WTC11 (cell line): ENCODE results near the gene EYS.

Experiments used
- ATF1 ChIP-seq: sonication (generic); formaldehyde crosslinking; IDR thresholded peaks from 2 replicates; pipeline ENCODE4 v1.8.1; 2023; ENCODE audit warnings: mild to moderate bottlenecking, moderate library complexity, missing genetic modification reagents
- CTCF ChIP-seq: fragments of 200-600 bp; IDR thresholded peaks from 2 replicates; pipeline ENCODE4 v1.8.0; 2022; ENCODE audit warnings: antibody characterized with exemption
- FOXK1 ChIP-seq: sonication (generic); formaldehyde crosslinking; IDR thresholded peaks from 2 replicates; pipeline ENCODE4 v1.8.0; 2022; ENCODE audit warnings: mild to moderate bottlenecking, moderate library complexity, missing genetic modification reagents
- FOXP1 ChIP-seq: sonication (generic); formaldehyde crosslinking; IDR thresholded peaks from 2 replicates; pipeline ENCODE4 v1.8.0; 2022; ENCODE audit warnings: missing genetic modification reagents, mild to moderate bottlenecking, moderate library complexity, borderline replicate concordance
- JUN ChIP-seq: sonication (generic); formaldehyde crosslinking; IDR thresholded peaks from 2 replicates; pipeline ENCODE4 v1.8.0; 2023; ENCODE audit warnings: mild to moderate bottlenecking, missing genetic modification reagents
- NR1H2 ChIP-seq: sonication (generic); formaldehyde crosslinking; IDR thresholded peaks from 2 replicates; pipeline ENCODE4 v1.9.0; 2021; ENCODE audit warnings: mild to moderate bottlenecking, moderate library complexity, missing genetic modification reagents
- NR2C2 ChIP-seq: sonication (generic); formaldehyde crosslinking; IDR thresholded peaks from 2 replicates; pipeline ENCODE4 v1.8.0; 2022; ENCODE audit warnings: mild to moderate bottlenecking, missing genetic modification reagents
- STAT6 ChIP-seq: sonication (generic); formaldehyde crosslinking; conservative IDR thresholded peaks from 2 replicates; pipeline ENCODE4 v1.8.1; 2023; ENCODE audit warnings: mild to moderate bottlenecking, low read depth, missing genetic modification reagents, moderate library complexity
- USF1 ChIP-seq: sonication (generic); formaldehyde crosslinking; IDR thresholded peaks from 2 replicates; pipeline ENCODE4 v1.8.0; 2022; ENCODE audit warnings: mild to moderate bottlenecking, missing genetic modification reagents
- USF2 ChIP-seq: sonication (generic); formaldehyde crosslinking; IDR thresholded peaks from 2 replicates; pipeline ENCODE4 v1.8.1; 2023; ENCODE audit warnings: mild to moderate bottlenecking, missing genetic modification reagents, moderate library complexity
- ZNF423 ChIP-seq: fragments of 250-450 bp; sonication (Bioruptor Pico); IDR thresholded peaks from 2 replicates; pipeline ENCODE4 v2.1.2; 2022; ENCODE audit warnings: mild to moderate bottlenecking, moderate library complexity
- TF ChIP-seq, protein P1 (sequence below): sonication (generic); formaldehyde crosslinking; IDR thresholded peaks from 2 replicates; pipeline ENCODE4 v1.8.1; 2022; ENCODE audit warnings: mild to moderate bottlenecking, moderate library complexity, missing genetic modification reagents
- TF ChIP-seq, protein P2 (sequence below): sonication (generic); formaldehyde crosslinking; IDR thresholded peaks from 2 replicates; pipeline ENCODE4 v1.8.0; 2022; ENCODE audit warnings: mild to moderate bottlenecking, missing genetic modification reagents

GRCh38 chr6:64703922-64704321 lies 1003.1 kb downstream of the EYS start:
- TF ChIP-seq CTCF (no peak), JUN (CRISPR knock-in tag) (no peak), FOXP1 (CRISPR knock-in tag) (no peak), USF1 (no peak), NR1H2 (CRISPR knock-in tag) (no peak), ZNF423 (CRISPR knock-in tag) (no peak), FOXK1 (CRISPR knock-in tag) (no peak), STAT6 (CRISPR knock-in tag) (no peak), USF2 (CRISPR knock-in tag) (no peak), NR2C2 (CRISPR knock-in tag) (no peak), ATF1 (CRISPR knock-in tag) (no peak)
- TF ChIP-seq, protein P1, sequence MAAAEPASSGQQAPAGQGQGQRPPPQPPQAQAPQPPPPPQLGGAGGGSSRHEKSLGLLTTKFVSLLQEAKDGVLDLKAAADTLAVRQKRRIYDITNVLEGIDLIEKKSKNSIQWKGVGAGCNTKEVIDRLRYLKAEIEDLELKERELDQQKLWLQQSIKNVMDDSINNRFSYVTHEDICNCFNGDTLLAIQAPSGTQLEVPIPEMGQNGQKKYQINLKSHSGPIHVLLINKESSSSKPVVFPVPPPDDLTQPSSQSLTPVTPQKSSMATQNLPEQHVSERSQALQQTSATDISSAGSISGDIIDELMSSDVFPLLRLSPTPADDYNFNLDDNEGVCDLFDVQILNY (CRISPR knock-in tag), result no peak
- TF ChIP-seq, protein P2, sequence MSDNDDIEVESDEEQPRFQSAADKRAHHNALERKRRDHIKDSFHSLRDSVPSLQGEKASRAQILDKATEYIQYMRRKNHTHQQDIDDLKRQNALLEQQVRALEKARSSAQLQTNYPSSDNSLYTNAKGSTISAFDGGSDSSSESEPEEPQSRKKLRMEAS (CRISPR knock-in tag), result no peak
